MM.1S (cell line): ENCODE results near the gene PDS5B.

Experiments
- DNase-seq: peaks from one replicate; pipeline ENCODE4 v3.0.0-alpha.2; 2015
- H2AFZ ChIP-seq: fragments of 300-600 bp; sonication (generic); 2 replicates; pipeline ENCODE4 v1.6.0; 2016; ENCODE audit warnings: antibody characterized with exemption, low read length
- H3F3A ChIP-seq: fragments of 300-600 bp; sonication (generic); 2 replicates; pipeline ENCODE4 v1.6.1; 2016; ENCODE audit warnings: mild to moderate bottlenecking, antibody characterized with exemption, low read length, moderate library complexity, mixed read lengths; ENCODE audit not compliant: insufficient read depth
- H3K27ac ChIP-seq: fragments of 300-600 bp; sonication (generic); 2 replicates; pipeline ENCODE4 v1.5.1; 2016; ENCODE audit warnings: mild to moderate bottlenecking, low read length
- H3K27me3 ChIP-seq: fragments of 300-600 bp; sonication (generic); replicated peaks from 2 replicates; pipeline ENCODE4 v1.6.0; 2016; ENCODE audit warnings: low read length; ENCODE audit not compliant: insufficient read depth
- H3K36me3 ChIP-seq: fragments of 300-600 bp; sonication (generic); replicated peaks from 2 replicates; pipeline ENCODE4 v1.6.1; 2016; ENCODE audit warnings: mild to moderate bottlenecking, low read length, mixed read lengths; ENCODE audit not compliant: insufficient read depth
- H3K4me1 ChIP-seq: fragments of 300-600 bp; sonication (generic); 2 replicates; pipeline ENCODE4 v1.6.1; 2016; ENCODE audit warnings: low read length, mixed read lengths
- H3K4me2 ChIP-seq: fragments of 300-600 bp; sonication (generic); 2 replicates; pipeline ENCODE4 v1.6.0; 2016; ENCODE audit warnings: low read depth, low read length
- H3K4me3 ChIP-seq: fragments of 300-600 bp; sonication (generic); 2 replicates; pipeline ENCODE4 v1.5.1; 2016; ENCODE audit warnings: low read length, mixed read lengths
- H3K79me2 ChIP-seq: fragments of 300-600 bp; sonication (generic); 2 replicates; pipeline ENCODE4 v1.6.1; 2016; ENCODE audit warnings: mixed run types, low read length, mixed read lengths
- H3K9ac ChIP-seq: fragments of 300-600 bp; sonication (generic); 2 replicates; pipeline ENCODE4 v1.6.1; 2016; ENCODE audit warnings: low read length, mixed read lengths
- H3K9me2 ChIP-seq: fragments of 300-600 bp; sonication (generic); replicated peaks from 2 replicates; pipeline ENCODE4 v1.6.1; 2016; ENCODE audit warnings: mild to moderate bottlenecking, low read length, mixed read lengths; ENCODE audit not compliant: insufficient read depth
- H3K9me3 ChIP-seq: fragments of 300-600 bp; sonication (generic); replicated peaks from 2 replicates; pipeline ENCODE4 v1.6.1; 2016; ENCODE audit warnings: mild to moderate bottlenecking, low read length, mixed read lengths; ENCODE audit not compliant: insufficient read depth
- H4K20me1 ChIP-seq: fragments of 300-600 bp; sonication (generic); 2 replicates; pipeline ENCODE4 v1.6.1; 2016; ENCODE audit warnings: mild to moderate bottlenecking, low read length, moderate library complexity, mixed read lengths; ENCODE audit not compliant: insufficient read depth
- CTCF ChIP-seq: fragments of 300-600 bp; sonication (generic); IDR thresholded peaks from 2 replicates; pipeline ENCODE4 v1.5.1; 2016; ENCODE audit warnings: antibody characterized with exemption, low read length, mixed read lengths
- EZH2 ChIP-seq: fragments of 300-600 bp; sonication (generic); optimal IDR thresholded peaks from 2 replicates; pipeline ENCODE3; 2017; ENCODE audit warnings: low read depth, mild to moderate bottlenecking, antibody characterized with exemption, low read length, mixed read lengths
- EZH2phosphoT487 ChIP-seq: fragments of 300-600 bp; sonication (generic); IDR thresholded peaks from 2 replicates; pipeline ENCODE4 v1.6.1; 2018; ENCODE audit warnings: antibody characterized with exemption, low read length

PDS5B gene

GRCh38 chr13:32748305-32748704, 162.1 kb downstream of the PDS5B start:
- Histone ChIP-seq H3K9ac (no peak overlapping the region), H3K27me3 (no peaks in the 10 kb centered on the region), H3K4me2 (no peak overlapping the region), H3K4me3 (no peak overlapping the region), H2AFZ (no peak overlapping the region), H3K27ac (no peak overlapping the region), H3K79me2 (no peaks in the 10 kb centered on the region), H4K20me1 (no peaks in the 10 kb centered on the region), H3K36me3 (no peaks in the 10 kb centered on the region), H3F3A (no peaks in the 10 kb centered on the region), H3K9me3 (no peaks in the 10 kb centered on the region), H3K4me1 (no peaks in the 10 kb centered on the region), H3K9me2 (no peaks in the 10 kb centered on the region)
- DNase-seq = no peak
- TF ChIP-seq EZH2phosphoT487 = no peak
- no peak for TF ChIP-seq CTCF
- no peak for TF ChIP-seq EZH2

DNA sequence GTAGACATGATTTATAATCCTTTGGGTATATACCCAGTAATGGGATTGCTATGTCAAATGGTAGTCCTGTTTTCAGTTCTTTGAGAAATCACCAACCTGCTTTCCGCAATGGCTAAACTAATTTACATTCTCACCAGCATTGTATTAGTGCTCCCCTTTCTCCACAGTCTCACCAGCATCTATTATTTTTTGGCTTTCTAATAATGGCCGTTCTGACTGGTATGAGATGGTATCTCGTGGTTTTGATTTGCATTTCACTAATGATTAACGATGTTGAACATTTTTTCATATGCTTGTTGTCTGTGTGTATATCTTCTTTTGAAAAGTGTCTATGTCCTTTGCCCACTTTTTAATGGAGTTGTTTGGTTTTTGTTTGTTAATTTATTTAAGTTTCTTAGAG, 165.1 kb downstream of the PDS5B start:
- no peaks in the 10 kb centered on the region for H3F3A ChIP-seq
- H3K27ac ChIP-seq = no peak overlapping the region
- no peaks in the 10 kb centered on the region for H4K20me1 ChIP-seq
- H3K4me3 ChIP-seq = no peak overlapping the region
- no peaks in the 10 kb centered on the region for H3K4me1 ChIP-seq
- H3K79me2 ChIP-seq = no peaks in the 10 kb centered on the region
- H3K9me2 ChIP-seq = no peaks in the 10 kb centered on the region
- H3K4me2 ChIP-seq = no peak overlapping the region
- no peaks in the 10 kb centered on the region for H3K36me3 ChIP-seq
- H3K27me3 ChIP-seq = no peaks in the 10 kb centered on the region
- no peak overlapping the region for H3K9ac ChIP-seq
- H3K9me3 ChIP-seq = no peaks in the 10 kb centered on the region
- H2AFZ ChIP-seq = no peak overlapping the region
- DNase-seq = no peak
- TF ChIP-seq EZH2phosphoT487 (no peak), CTCF (no peak), EZH2 (no peak)

GRCh38 chr13:32752311-32752710, 166.1 kb downstream of the PDS5B start:
- H3K27me3 ChIP-seq = no peaks in the 10 kb centered on the region
- H3K79me2 ChIP-seq = no peaks in the 10 kb centered on the region
- no peaks in the 10 kb centered on the region for H3K9me3 ChIP-seq
- no peaks in the 10 kb centered on the region for H3K9me2 ChIP-seq
- H3K36me3 ChIP-seq = no peaks in the 10 kb centered on the region
- H3K27ac ChIP-seq = no peak overlapping the region
- TF ChIP-seq EZH2phosphoT487 = no peak
- TF ChIP-seq EZH2 = no peak
- no peak for TF ChIP-seq CTCF
- no peak overlapping the region for H3K4me3 ChIP-seq
- H3F3A ChIP-seq = no peaks in the 10 kb centered on the region
- H3K9ac ChIP-seq = no peak overlapping the region
- no peak for DNase-seq
- no peaks in the 10 kb centered on the region for H4K20me1 ChIP-seq
- H2AFZ ChIP-seq = no peak overlapping the region
- H3K4me2 ChIP-seq = no peak overlapping the region
- no peaks in the 10 kb centered on the region for H3K4me1 ChIP-seq
